ENCODE measurements around the gene NGEF.

GRCh38 chr2:233031556-233032500 lies 18.8 kb upstream of the NGEF start:
- no peak for TF ChIP-seq EZH2phosphoT487 (IDR thresholded peaks at IDR 0.05)
- peak; percentile 12 for TF ChIP-seq CTCF (IDR thresholded peaks at IDR 0.05)
- TF ChIP-seq EZH2 (IDR thresholded peaks at IDR 0.05) = no peak

Measured in neural progenitor cell (in vitro differentiated cells).